Neural cell (in vitro differentiated cells): ENCODE measurements around the gene AFDN. TPM values are rescaled to one million over a fixed set of nuclear protein-coding genes. Genes with fewer than 3 reads are reported as not detected.

Experiments used
- H2AFZ ChIP-seq: fragments of 200-600, 300-800 bp; sonication (generic), shearing (Covaris generic); 2 replicates; pipeline ENCODE4 v1.6.0; 2014; ENCODE audit warnings: low read depth, mild to moderate bottlenecking, antibody characterized with exemption, low read length, moderate library complexity
- H3F3A ChIP-seq: fragments of 200-600 bp; shearing (Covaris generic); 2 replicates; pipeline ENCODE4 v1.6.1; 2016; ENCODE audit warnings: mild to moderate bottlenecking, moderate library complexity, mixed read lengths, antibody characterized with exemption, low read length; ENCODE audit not compliant: insufficient read depth, poor library complexity, severe bottlenecking
- H3K27ac ChIP-seq: fragments of 200-600, 300-800 bp; sonication (generic), shearing (Covaris generic); 2 replicates; pipeline ENCODE4 v1.5.1; 2014; ENCODE audit warnings: mild to moderate bottlenecking, low read length, moderate library complexity
- H3K27me3 ChIP-seq: fragments of 300-800, 200-600 bp; sonication (generic), shearing (Covaris generic); 2 replicates; pipeline ENCODE4 v1.6.0; 2014; ENCODE audit warnings: mild to moderate bottlenecking, low read depth, low read length, moderate library complexity; ENCODE audit not compliant: insufficient read depth
- H3K36me3 ChIP-seq: fragments of 300-800, 200-600 bp; sonication (generic), shearing (Covaris generic); 2 replicates; pipeline ENCODE4 v1.5.1; 2014; ENCODE audit warnings: mild to moderate bottlenecking, antibody characterized with exemption, low read length, moderate library complexity; ENCODE audit not compliant: insufficient read depth
- H3K4me2 ChIP-seq: fragments of 300-800, 200-600 bp; sonication (generic), shearing (Covaris generic); 2 replicates; pipeline ENCODE4 v1.6.0; 2014; ENCODE audit warnings: mild to moderate bottlenecking, low read length
- H3K4me3 ChIP-seq: fragments of 300-800, 200-600 bp; sonication (generic), shearing (Covaris generic); 2 replicates; pipeline ENCODE4 v1.5.1; 2014; ENCODE audit warnings: mild to moderate bottlenecking, low read length, moderate library complexity
- H3K79me2 ChIP-seq: fragments of 200-600 bp; shearing (Covaris generic); replicated peaks from 2 replicates; pipeline ENCODE4 v1.6.0; 2014; ENCODE audit warnings: mild to moderate bottlenecking, low read length, moderate library complexity; ENCODE audit not compliant: insufficient read depth
- H3K9ac ChIP-seq: fragments of 300-800, 200-600 bp; sonication (generic), shearing (Covaris generic); 2 replicates; pipeline ENCODE4 v1.6.1; 2016; ENCODE audit warnings: mild to moderate bottlenecking, low read length, mixed read lengths
- H3K9me2 ChIP-seq: fragments of 200-600 bp; shearing (Covaris generic); 2 replicates; pipeline ENCODE4 v1.6.1; 2016; ENCODE audit warnings: mild to moderate bottlenecking, low read length, mixed read lengths; ENCODE audit not compliant: insufficient read depth
- H3K9me3 ChIP-seq: fragments of 200-600, 300-800 bp; sonication (generic), shearing (Covaris generic); 2 replicates; pipeline ENCODE4 v1.6.1; 2016; ENCODE audit warnings: mild to moderate bottlenecking, mixed run types, low read length, moderate library complexity, mixed read lengths
- H4K20me1 ChIP-seq: fragments of 200-600 bp; shearing (Covaris generic); 2 replicates; pipeline ENCODE4 v1.6.1; 2016; ENCODE audit warnings: mild to moderate bottlenecking, mixed run types; ENCODE audit not compliant: insufficient read depth
- EP300 ChIP-seq: fragments of 450-650 bp; conservative IDR thresholded peaks from 2 replicates; pipeline ENCODE4 v1.6.1; 2014; ENCODE audit warnings: antibody characterized with exemption, mild to moderate bottlenecking, moderate library complexity; ENCODE audit not compliant: poor library complexity, severe bottlenecking
- EZH2 ChIP-seq: fragments of 200-600, 300-800 bp; shearing (Covaris generic), sonication (generic); IDR thresholded peaks from 2 replicates; pipeline ENCODE4 v1.6.1; 2014; ENCODE audit warnings: antibody characterized with exemption, low read length, borderline replicate concordance, mild to moderate bottlenecking; ENCODE audit not compliant: insufficient read depth, poor library complexity, severe bottlenecking
- MXI1 ChIP-seq: fragments of 450-650 bp; conservative IDR thresholded peaks from 2 replicates; pipeline ENCODE4 v1.6.1; 2014; ENCODE audit warnings: antibody characterized with exemption, mild to moderate bottlenecking; ENCODE audit not compliant: poor library complexity, severe bottlenecking
- POLR2AphosphoS5 ChIP-seq: IDR thresholded peaks from 2 replicates; pipeline ENCODE4 v1.6.1; 2012
- RAD21 ChIP-seq: fragments of 450-650 bp; conservative IDR thresholded peaks from 2 replicates; pipeline ENCODE4 v1.6.1; 2014; ENCODE audit warnings: antibody characterized with exemption, mild to moderate bottlenecking, moderate library complexity
- SMC3 ChIP-seq: fragments of 450-650 bp; conservative IDR thresholded peaks from 2 replicates; pipeline ENCODE4 v1.6.1; 2014; ENCODE audit warnings: antibody characterized with exemption, mild to moderate bottlenecking, moderate library complexity; ENCODE audit not compliant: poor library complexity
- TAF1 ChIP-seq: IDR thresholded peaks from 2 replicates; pipeline ENCODE4 v1.6.1; 2012; ENCODE audit warnings: low read depth
- polyA plus RNA-seq: library from polyadenylated mRNA; depleted of rRNA; stranded (reverse); fragments of >200 nt; gene quantifications from 2 replicates; pipeline ENCODE4 v1.2.3, GENCODE V29; 2014
- TF ChIP-seq, protein P1 (sequence below): fragments of 450-650 bp; IDR thresholded peaks from 2 replicates; pipeline ENCODE4 v1.5.1; 2014; ENCODE audit warnings: antibody characterized with exemption, mild to moderate bottlenecking, moderate library complexity; ENCODE audit not compliant: poor library complexity, severe bottlenecking
- TF ChIP-seq, protein P2 (sequence below): IDR thresholded peaks from 2 replicates; pipeline ENCODE4 v1.6.1; 2012; ENCODE audit warnings: borderline replicate concordance

The AFDN gene
- polyA plus RNA-seq, 1 donor from 2014 or later = 193 TPM

DNA sequence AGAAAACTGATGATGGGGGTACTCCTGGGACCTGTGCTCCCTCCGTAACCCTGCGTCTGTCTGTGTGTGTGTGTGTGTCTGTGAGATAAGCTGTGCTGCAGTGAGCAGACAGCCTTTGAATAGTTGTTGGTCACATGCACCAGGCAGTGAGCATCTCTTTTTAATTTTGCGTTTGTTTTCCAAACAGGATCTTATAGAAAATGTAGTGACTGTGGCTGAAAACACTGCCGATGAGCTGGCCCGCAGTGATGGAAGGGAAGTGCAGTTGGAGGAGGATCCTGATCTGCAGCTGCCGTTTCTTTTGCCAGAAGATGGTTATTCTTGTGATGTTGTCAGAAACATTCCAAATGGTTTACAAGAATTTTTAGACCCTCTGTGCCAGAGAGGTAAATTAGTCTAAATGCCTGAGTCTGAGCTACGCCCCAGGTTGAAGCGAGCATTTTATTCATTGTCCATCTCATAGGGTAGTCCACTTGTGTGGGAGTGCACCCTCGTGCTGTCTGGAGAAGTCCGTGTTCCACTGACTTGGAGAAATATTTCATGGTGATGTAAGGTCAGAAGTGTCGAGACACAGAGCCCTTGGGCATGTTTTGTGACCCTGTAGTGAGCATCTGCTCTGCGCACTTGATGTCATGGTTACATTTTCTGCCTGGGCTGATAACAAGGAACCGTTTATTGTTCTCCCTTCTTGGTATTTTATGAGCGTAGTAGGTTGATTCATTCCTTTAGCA lies 92.0 kb downstream of the AFDN start:
- Histone ChIP-seq H3F3A (no peaks in the 10 kb centered on the region), H3K9me3 (no peaks in the 10 kb centered on the region), H3K4me3 (no peak overlapping the region), H4K20me1 (no peaks in the 10 kb centered on the region), H3K4me2 (no peak overlapping the region), H3K79me2 (no peaks in the 10 kb centered on the region), H3K36me3 (peaks cover 19% of the 10 kb centered on the region), H3K9ac (no peak overlapping the region), H2AFZ (no peak overlapping the region), H3K9me2 (no peaks in the 10 kb centered on the region), H3K27ac (no peak overlapping the region), H3K27me3 (no peaks in the 10 kb centered on the region)
- TF ChIP-seq POLR2AphosphoS5 (no peak), EZH2 (no peak), MXI1 (no peak), EP300 (no peak), RAD21 (no peak), SMC3 (no peak), TAF1 (no peak)
- TF ChIP-seq, protein P1, sequence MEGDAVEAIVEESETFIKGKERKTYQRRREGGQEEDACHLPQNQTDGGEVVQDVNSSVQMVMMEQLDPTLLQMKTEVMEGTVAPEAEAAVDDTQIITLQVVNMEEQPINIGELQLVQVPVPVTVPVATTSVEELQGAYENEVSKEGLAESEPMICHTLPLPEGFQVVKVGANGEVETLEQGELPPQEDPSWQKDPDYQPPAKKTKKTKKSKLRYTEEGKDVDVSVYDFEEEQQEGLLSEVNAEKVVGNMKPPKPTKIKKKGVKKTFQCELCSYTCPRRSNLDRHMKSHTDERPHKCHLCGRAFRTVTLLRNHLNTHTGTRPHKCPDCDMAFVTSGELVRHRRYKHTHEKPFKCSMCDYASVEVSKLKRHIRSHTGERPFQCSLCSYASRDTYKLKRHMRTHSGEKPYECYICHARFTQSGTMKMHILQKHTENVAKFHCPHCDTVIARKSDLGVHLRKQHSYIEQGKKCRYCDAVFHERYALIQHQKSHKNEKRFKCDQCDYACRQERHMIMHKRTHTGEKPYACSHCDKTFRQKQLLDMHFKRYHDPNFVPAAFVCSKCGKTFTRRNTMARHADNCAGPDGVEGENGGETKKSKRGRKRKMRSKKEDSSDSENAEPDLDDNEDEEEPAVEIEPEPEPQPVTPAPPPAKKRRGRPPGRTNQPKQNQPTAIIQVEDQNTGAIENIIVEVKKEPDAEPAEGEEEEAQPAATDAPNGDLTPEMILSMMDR = no peak
- TF ChIP-seq, protein P2, sequence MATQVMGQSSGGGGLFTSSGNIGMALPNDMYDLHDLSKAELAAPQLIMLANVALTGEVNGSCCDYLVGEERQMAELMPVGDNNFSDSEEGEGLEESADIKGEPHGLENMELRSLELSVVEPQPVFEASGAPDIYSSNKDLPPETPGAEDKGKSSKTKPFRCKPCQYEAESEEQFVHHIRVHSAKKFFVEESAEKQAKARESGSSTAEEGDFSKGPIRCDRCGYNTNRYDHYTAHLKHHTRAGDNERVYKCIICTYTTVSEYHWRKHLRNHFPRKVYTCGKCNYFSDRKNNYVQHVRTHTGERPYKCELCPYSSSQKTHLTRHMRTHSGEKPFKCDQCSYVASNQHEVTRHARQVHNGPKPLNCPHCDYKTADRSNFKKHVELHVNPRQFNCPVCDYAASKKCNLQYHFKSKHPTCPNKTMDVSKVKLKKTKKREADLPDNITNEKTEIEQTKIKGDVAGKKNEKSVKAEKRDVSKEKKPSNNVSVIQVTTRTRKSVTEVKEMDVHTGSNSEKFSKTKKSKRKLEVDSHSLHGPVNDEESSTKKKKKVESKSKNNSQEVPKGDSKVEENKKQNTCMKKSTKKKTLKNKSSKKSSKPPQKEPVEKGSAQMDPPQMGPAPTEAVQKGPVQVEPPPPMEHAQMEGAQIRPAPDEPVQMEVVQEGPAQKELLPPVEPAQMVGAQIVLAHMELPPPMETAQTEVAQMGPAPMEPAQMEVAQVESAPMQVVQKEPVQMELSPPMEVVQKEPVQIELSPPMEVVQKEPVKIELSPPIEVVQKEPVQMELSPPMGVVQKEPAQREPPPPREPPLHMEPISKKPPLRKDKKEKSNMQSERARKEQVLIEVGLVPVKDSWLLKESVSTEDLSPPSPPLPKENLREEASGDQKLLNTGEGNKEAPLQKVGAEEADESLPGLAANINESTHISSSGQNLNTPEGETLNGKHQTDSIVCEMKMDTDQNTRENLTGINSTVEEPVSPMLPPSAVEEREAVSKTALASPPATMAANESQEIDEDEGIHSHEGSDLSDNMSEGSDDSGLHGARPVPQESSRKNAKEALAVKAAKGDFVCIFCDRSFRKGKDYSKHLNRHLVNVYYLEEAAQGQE = no peak

DNA sequence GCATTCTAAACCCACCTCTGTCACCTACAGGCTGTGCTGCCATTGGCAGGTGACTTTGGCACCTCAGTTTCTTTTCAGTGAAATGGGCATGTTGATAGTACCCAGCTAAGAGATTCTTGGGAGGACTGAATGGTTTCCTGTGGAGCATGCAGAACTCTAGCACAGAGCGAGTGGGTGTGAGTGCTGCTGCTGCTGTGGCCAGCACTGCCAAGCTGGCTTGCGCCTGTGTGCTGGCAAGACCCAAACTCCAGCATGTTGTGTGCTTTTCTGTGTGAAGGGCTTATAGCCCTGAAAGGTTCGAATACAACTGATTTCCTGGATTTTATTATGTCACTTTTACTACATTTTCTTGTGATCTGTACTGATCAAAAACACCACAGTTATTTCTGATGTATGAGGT lies 92.6 kb downstream of the AFDN start:
- H3K9me3 ChIP-seq = no peaks in the 10 kb centered on the region
- H3K4me3 ChIP-seq = no peak overlapping the region
- TF ChIP-seq POLR2AphosphoS5 (no peak), MXI1 (no peak), EP300 (no peak), RAD21 (no peak), SMC3 (no peak), TAF1 (no peak), EZH2 (no peak)
- TF ChIP-seq, protein P1 = no peak
- TF ChIP-seq, protein P2 = no peak
- no peak overlapping the region for H3K9ac ChIP-seq
- no peaks in the 10 kb centered on the region for H4K20me1 ChIP-seq
- H2AFZ ChIP-seq = no peak overlapping the region
- no peak overlapping the region for H3K27ac ChIP-seq
- H3K9me2 ChIP-seq = no peaks in the 10 kb centered on the region
- H3K27me3 ChIP-seq = no peaks in the 10 kb centered on the region
- H3K4me2 ChIP-seq = no peak overlapping the region
- H3K36me3 ChIP-seq = peaks cover 13% of the 10 kb centered on the region
- no peaks in the 10 kb centered on the region for H3F3A ChIP-seq
- no peaks in the 10 kb centered on the region for H3K79me2 ChIP-seq
